Activated T-helper 1 cell treated with anti-CD3 and anti-CD28 coated beads, Interleukin-12 subunit alpha, Interleukin-12 subunit beta, Interleukin-2, Interleukin-4 antibody, amounts not matched to agents 30 ng/mL and 10 ng/mL and 1 ng/mL, durations not matched to agents 14 hours and 24 hours and 36 hours (primary cell): Measurements from ENCODE around the gene COBL. TPM values are rescaled to one million over a fixed set of nuclear protein-coding genes. Genes with fewer than 3 reads are reported as not detected.

ENCODE experiments used
- DNase-seq: peaks from one replicate; pipeline ENCODE4 v3.0.0; 2021; ENCODE audit warnings: low spot score
- H3K27ac Mint-ChIP-seq: one replicate; pipeline ENCODE4 v1.8.0; 2021; ENCODE audit warnings: mild to moderate bottlenecking, mixed read lengths
- H3K27me3 Mint-ChIP-seq: one replicate; pipeline ENCODE4 v1.8.0; 2022; ENCODE audit warnings: mild to moderate bottlenecking, moderate library complexity, mixed read lengths; ENCODE audit not compliant: insufficient read depth
- H3K36me3 Mint-ChIP-seq: one replicate; pipeline ENCODE4 v1.8.0; 2021; ENCODE audit warnings: low read depth, mixed read lengths
- H3K4me1 Mint-ChIP-seq: one replicate; pipeline ENCODE4 v1.8.0; 2021; ENCODE audit warnings: low read depth, mixed read lengths
- H3K4me3 Mint-ChIP-seq: one replicate; pipeline ENCODE4 v1.8.0; 2021; ENCODE audit warnings: mild to moderate bottlenecking, moderate library complexity, mixed read lengths
- H3K9me3 Mint-ChIP-seq: one replicate; pipeline ENCODE4 v1.8.0; 2021; ENCODE audit warnings: mixed read lengths
- intact Hi-C: fragments of 100-400 bp; cut with micrococcal nuclease; formaldehyde crosslinking; loops from one replicate; pipeline ENCODE4 v1.15.1; 2024
- total RNA-seq: library from RNA; stranded (reverse); gene quantifications from 2 replicates; pipeline ENCODE4 v1.2.3, GENCODE V29; 2022

COBL gene
- total RNA-seq, 1 donor from 2014 or later, result not detected

DNA sequence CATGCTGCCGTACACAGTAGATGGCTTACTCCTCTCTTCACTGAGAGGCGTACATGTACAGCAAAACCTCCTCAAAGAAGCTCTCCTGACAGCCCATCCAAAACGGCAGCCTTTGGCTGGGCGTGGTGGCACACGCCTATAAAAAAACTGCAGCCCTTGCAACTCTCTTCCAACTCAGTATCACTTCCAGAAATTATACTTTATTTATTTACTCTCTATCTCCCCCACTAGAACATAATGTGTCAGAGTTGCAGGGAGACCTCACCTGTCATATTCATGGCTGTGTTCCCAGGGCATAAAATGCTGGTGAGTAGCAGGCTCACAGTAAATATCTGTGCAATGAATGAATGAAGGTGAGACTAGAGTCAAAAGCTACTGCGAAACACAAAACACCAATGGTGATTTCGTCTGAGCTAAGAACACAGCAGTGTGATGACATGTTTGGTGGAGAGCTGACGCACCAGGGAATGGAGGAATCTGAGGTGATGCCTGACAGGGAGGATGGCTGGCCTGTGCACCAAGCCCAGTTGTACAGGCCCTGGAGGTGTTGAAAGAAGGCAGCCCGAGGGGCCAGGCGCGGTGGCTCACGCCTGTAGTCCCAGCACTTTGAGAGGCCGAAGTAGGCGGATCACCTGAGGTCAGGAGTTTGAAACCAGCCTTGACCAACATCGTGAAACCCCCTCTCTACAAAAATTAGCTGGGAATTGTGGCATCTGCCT lies 55.3 kb downstream of the COBL start:
- Mint-ChIP-seq H3K4me3 (no peak overlapping the region), H3K36me3 (no peaks in the 10 kb centered on the region), H3K9me3 (no peaks in the 10 kb centered on the region), H3K27ac (no peak overlapping the region), H3K4me1 (no peaks in the 10 kb centered on the region), H3K27me3 (peaks cover 3% of the 10 kb centered on the region)
- DNase-seq, result no peak
- intact Hi-C loops, result no loop called here

DNA sequence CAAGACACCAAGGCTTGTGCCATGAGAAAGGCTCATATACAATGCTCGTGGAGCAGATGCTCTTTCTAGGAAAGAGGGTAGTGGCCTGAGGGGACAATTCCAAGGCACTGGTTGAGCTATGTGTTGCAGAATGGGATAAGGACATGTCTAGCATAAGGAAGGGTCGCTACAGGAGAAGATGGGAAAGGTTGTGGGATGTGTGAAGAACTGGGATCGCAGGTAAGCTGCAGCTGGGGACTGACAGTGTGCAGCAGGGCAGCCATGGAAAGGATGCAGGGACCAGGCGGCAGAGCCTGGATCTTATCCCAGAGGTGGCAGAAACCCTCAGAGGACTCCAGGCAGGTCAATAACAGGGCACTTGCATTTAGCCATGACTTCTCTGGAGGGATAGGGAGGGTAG lies 56.1 kb downstream of the COBL start:
- peaks cover 3% of the 10 kb centered on the region for H3K27me3 Mint-ChIP-seq
- no peaks in the 10 kb centered on the region for H3K4me1 Mint-ChIP-seq
- no peak overlapping the region for H3K4me3 Mint-ChIP-seq
- intact Hi-C loops, result no loop called here
- no peak for DNase-seq
- H3K27ac Mint-ChIP-seq, result no peak overlapping the region
- H3K9me3 Mint-ChIP-seq, result no peaks in the 10 kb centered on the region
- H3K36me3 Mint-ChIP-seq, result no peaks in the 10 kb centered on the region

DNA sequence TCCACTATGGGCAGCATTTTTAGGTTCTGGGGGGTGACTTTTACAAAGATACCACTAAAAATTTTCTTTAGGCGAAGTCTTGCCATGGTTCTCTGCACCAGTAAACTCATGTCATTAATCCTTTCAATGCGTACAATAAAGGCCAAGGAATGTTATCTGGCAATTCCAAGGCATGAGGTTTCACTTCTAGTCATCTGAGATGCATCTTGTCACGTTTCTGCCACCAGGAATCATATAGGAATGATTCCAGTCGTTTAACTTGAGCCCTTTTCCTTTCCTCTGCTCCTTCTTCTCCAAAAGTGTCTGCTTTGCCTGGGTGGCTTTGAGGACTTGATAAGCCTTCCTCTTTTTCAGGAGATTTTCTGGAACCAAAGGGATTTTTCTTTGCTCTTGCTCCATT lies 56.8 kb downstream of the COBL start:
- intact Hi-C loops, result no loop called here
- Mint-ChIP-seq H3K4me1 (no peaks in the 10 kb centered on the region), H3K27ac (no peak overlapping the region), H3K4me3 (no peak overlapping the region), H3K27me3 (peaks cover 3% of the 10 kb centered on the region), H3K9me3 (no peaks in the 10 kb centered on the region), H3K36me3 (no peaks in the 10 kb centered on the region)
- no peak for DNase-seq

DNA sequence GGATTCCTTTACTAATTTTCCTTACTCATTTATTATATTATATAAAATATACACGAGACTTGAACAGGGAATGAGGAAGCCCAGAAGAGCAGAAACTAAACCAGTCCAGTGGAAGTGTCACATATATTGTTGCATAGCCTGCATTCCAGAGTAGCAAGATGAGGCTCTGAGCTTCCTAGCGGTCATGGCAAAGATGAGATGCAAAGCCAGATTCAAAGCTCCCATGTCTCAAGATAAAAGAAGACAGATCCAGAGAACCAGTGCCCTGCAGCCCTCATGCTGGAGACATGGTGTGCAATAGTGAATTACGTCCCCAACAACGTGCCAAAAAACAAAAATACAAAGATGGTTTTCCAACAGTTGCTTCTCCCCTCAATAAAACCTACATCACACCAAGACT lies 59.7 kb downstream of the COBL start:
- intact Hi-C loops, result no loop called here
- no peaks in the 10 kb centered on the region for H3K9me3 Mint-ChIP-seq
- no peaks in the 10 kb centered on the region for H3K4me1 Mint-ChIP-seq
- H3K27ac Mint-ChIP-seq, result no peak overlapping the region
- peaks cover 3% of the 10 kb centered on the region for H3K27me3 Mint-ChIP-seq
- no peaks in the 10 kb centered on the region for H3K36me3 Mint-ChIP-seq
- no peak overlapping the region for H3K4me3 Mint-ChIP-seq
- DNase-seq, result no peak

DNA sequence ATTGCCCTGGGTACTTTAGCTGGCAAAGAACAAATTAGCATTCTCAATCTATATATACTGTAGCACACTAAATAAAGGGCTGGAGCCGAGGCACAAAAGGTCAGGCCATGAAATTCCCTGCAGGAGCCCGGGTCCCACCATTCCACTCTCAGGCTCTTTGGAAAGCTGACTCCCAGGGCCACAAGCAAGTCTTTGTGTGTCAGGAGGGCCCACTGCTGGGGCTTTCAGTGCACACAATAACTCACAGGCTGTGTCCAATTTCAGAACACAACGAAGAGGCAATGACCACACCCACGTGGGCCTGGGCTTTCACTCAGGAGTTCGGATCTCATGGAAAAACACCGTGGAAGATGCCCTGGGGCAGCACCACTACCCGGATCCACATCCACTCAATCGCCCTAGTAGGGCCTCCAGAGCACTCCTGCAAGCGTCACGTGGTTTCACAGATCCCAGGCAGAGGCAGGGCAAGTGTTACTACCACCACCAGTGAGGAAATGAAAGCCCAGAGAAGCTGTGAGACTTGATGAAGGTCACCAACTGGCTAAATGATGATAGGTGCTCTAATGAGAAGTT lies 60.3 kb downstream of the COBL start:
- Mint-ChIP-seq H3K27ac (no peak overlapping the region), H3K27me3 (peaks cover 3% of the 10 kb centered on the region)

DNA sequence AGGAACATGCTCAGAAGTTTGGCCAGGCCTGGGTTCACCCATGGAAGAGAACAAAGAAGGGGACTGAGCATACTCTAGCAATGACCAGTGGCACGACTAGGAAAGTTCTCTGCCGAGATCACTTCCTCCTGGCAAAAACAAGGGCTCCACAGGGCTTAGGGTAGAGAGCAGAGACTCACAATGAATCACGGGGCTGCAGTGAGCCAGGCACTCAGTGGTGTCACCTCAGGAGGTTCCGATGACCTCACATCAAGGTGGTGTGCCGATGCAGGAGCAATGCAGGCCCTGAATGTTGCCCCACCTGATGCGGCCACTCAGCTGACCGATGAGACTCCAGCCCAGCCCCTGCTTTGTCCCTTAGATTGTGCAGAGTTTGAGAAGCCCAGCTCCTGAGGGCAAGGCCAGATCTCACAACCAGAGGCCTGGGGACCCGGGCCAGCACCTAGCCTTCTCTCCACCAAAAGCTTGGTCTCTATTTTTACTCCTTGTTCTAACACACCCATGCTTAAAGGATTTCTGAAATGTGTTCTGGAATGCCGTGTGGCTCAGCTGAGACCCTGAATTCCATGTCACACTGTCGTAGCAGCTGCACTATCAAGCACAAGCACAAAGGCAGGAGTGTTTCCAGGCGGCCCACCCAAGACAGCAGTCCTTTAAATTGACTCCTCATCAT lies 60.9 kb downstream of the COBL start:
- Mint-ChIP-seq H3K4me1 (no peaks in the 10 kb centered on the region), H3K9me3 (no peaks in the 10 kb centered on the region), H3K4me3 (no peak overlapping the region), H3K27ac (no peak overlapping the region), H3K27me3 (peaks cover 3% of the 10 kb centered on the region), H3K36me3 (no peaks in the 10 kb centered on the region)
- no peak for DNase-seq
- intact Hi-C loops, result no loop called here

More for the DNA sequence above, 60.3 kb downstream of the COBL start:
- Mint-ChIP-seq H3K36me3 (no peaks in the 10 kb centered on the region), H3K9me3 (no peaks in the 10 kb centered on the region), H3K4me3 (no peak overlapping the region), H3K4me1 (no peaks in the 10 kb centered on the region)
- DNase-seq, result no peak
- intact Hi-C loops, result no loop called here

DNA sequence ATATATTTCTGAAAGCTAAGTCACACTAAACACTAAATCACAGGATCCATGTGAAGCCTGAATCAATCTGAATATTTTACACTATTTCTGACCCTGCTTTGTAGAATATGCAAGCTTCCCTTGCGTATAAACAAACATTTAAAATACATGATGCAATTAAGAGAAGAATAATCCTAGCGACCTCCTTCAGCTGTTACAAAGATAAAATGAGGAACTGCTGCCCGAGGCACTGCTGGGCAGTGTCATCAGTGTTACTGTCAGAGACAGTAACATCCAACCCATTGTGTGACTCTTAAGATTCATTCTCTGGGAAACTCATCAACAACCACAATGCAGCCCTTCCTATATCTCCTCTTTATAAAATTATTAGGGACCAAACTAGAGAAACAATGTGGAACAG lies 61.6 kb downstream of the COBL start:
- Mint-ChIP-seq H3K27ac (no peak overlapping the region), H3K9me3 (no peaks in the 10 kb centered on the region), H3K27me3 (peaks cover 3% of the 10 kb centered on the region), H3K4me1 (no peaks in the 10 kb centered on the region), H3K36me3 (no peaks in the 10 kb centered on the region), H3K4me3 (no peak overlapping the region)
- intact Hi-C loops, result no loop called here
- DNase-seq, result no peak

DNA sequence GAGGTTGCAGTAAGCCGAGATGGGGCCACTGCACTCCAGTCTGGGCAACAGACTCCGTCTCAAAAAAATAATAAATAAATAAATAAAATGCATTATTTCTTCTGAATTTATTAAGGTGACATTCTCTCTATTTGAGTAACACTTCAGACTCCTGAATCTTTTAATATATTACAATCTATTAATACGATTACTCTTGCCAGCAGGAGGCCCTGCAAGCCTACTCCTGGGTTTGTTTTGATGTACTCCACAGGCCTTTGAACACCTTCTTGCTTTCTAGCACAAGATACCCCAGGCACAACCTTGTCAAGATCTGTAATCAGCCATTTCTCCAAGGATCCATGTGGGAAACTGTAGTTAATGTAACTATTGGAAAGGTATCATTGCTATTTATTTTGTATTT lies 63.5 kb downstream of the COBL start:
- Mint-ChIP-seq H3K4me1 (no peaks in the 10 kb centered on the region), H3K36me3 (no peaks in the 10 kb centered on the region), H3K9me3 (no peaks in the 10 kb centered on the region), H3K27ac (no peak overlapping the region), H3K27me3 (no peaks in the 10 kb centered on the region), H3K4me3 (no peak overlapping the region)
- no peak for DNase-seq
- intact Hi-C loops, result no loop called here

DNA sequence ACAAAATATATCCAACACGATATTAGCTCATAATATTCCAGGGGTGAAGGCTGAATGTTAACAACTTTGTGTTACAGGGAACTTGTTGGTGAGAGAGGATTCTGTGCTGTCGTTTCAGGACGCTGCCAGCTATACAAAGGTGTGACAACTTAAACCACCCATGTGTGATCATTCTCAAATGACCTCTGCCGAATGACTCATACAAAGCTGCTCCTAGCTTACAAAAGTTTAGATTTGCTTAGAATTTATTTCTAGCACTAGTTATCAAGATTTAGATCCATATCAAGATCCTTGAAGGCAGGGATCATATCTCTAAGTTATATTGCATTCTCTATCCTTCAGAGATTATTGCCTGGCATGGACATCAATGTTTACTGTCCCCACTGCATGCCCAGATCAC lies 65.3 kb downstream of the COBL start:
- no peak for DNase-seq
- H3K4me1 Mint-ChIP-seq, result no peaks in the 10 kb centered on the region
- no peaks in the 10 kb centered on the region for H3K9me3 Mint-ChIP-seq
- no peak overlapping the region for H3K27ac Mint-ChIP-seq
- intact Hi-C loops, result no loop called here
- no peak overlapping the region for H3K4me3 Mint-ChIP-seq
- no peaks in the 10 kb centered on the region for H3K27me3 Mint-ChIP-seq
- no peaks in the 10 kb centered on the region for H3K36me3 Mint-ChIP-seq

DNA sequence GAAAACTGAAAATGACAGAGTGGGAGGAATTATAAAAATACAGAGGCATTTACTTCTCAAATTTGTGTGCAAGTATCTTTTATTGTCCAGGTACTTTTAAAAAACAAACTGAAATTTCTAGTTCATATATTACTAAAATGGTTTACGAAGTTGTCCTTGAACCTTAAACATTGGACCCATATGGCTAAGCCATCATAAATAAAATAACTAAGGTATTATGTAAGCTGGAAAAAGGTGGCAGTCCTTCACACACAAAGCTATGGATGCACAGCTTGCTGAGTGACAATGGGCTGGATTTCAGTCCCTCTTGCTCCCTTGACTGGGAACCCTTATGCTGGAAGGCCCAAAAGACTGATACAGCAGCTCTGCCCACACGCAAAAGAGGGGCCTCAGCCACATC lies 66.1 kb downstream of the COBL start:
- no peaks in the 10 kb centered on the region for H3K9me3 Mint-ChIP-seq
- no peak overlapping the region for H3K4me3 Mint-ChIP-seq
- intact Hi-C loops, result no loop called here
- H3K27ac Mint-ChIP-seq, result no peak overlapping the region
- no peaks in the 10 kb centered on the region for H3K27me3 Mint-ChIP-seq
- no peaks in the 10 kb centered on the region for H3K36me3 Mint-ChIP-seq
- DNase-seq, result no peak
- H3K4me1 Mint-ChIP-seq, result no peaks in the 10 kb centered on the region

DNA sequence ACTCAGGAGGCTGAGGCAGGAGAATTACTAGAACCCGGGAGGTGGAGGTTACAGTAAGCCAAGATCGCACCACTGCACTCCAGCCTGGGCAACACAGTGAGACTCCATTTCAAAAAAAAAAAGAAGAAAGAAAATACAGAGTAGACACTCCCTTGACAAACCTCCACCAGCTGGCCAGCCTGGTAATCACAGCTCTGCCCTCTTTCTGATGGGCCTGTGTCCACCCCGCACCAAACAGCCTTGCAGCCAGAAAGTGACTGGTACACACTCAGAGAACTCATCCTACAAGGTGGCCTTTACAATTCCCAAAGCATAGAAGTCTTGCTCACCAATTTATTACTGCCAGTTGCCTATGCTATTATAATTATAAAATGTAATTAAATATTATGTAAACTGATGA lies 66.6 kb downstream of the COBL start:
- Mint-ChIP-seq H3K9me3 (no peaks in the 10 kb centered on the region), H3K4me1 (no peaks in the 10 kb centered on the region), H3K36me3 (no peaks in the 10 kb centered on the region), H3K27ac (no peak overlapping the region), H3K4me3 (no peak overlapping the region), H3K27me3 (no peaks in the 10 kb centered on the region)
- DNase-seq, result no peak
- intact Hi-C loops, result no loop called here

DNA sequence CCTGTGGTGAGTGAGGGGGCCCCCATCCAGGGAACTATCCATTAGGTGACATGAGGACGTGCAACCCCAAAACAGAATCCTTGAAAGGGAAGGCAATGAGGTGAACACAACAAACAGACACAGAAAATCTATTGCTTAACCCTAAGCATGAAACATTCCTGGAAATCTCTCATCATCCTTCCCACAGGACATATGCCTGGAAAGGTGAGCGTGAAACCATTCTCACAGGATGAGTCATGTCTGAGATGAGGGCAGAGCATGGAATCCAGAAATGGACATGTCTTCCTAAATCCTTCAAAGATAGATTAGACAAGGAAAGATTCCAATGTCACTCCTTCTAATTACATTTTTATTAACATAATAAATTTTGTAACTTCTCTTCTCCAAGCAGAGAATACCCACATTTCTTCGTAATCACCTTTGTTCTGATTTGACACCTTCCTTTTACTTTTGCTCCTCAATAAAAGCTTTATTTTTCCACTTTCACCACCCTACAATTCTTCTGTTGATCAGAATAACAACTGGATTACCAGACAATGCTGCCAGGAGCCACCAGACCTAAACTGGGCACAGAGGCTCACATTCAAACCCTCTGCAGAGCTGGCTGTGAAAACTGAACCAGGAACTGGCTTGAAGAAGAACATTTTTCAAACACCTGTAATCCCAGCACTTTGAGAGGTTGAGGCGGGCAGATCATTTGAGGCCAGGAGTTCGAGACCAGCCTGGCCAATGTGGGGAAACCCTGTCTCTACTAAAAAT lies 67.2 kb downstream of the COBL start:
- Mint-ChIP-seq H3K4me3 (no peak overlapping the region), H3K27me3 (no peaks in the 10 kb centered on the region), H3K36me3 (no peaks in the 10 kb centered on the region), H3K9me3 (no peaks in the 10 kb centered on the region), H3K27ac (no peak overlapping the region), H3K4me1 (no peaks in the 10 kb centered on the region)
- no peak for DNase-seq
- intact Hi-C loops, result no loop called here
